Measurements from ENCODE around the gene CENATAC.
"Not testable (repeated sequence)": the region's sequence is repeated elsewhere in the genome, so short reads cannot be mapped to it uniquely, and the experiment has no call there.

The CENATAC gene

GRCh38 chr11:118996926-118997626 is 862 bp upstream of the CENATAC start:
- DNase-seq (ENCODE audit: low read depth) = no peak

GRCh38 chr11:118998388-118998717 is 415 bp downstream of the CENATAC start:
- no peak for DNase-seq (ENCODE audit: low read depth)

- no peak for DNase-seq (ENCODE audit: low read depth)
Observed at GRCh38 chr11:118998822-118999221, 884 bp downstream of the CENATAC start.

- no peak for DNase-seq (ENCODE audit: low read depth)
Observed at GRCh38 chr11:119000906-119001305, 3.0 kb downstream of the CENATAC start.

- no peak for DNase-seq (ENCODE audit: low read depth)
Observed at GRCh38 chr11:119006656-119007055, 8.7 kb downstream of the CENATAC start.

- DNase-seq (ENCODE audit: low read depth) = no peak
Observed at GRCh38 chr11:119011476-119012053, 13.6 kb downstream of the CENATAC start.

GRCh38 chr11:119012629-119013170 is 14.8 kb downstream of the CENATAC start:
- no peak for DNase-seq (ENCODE audit: low read depth)

- DNase-seq (ENCODE audit: low read depth) = no peak
Observed at GRCh38 chr11:119014209-119014924, 16.4 kb downstream of the CENATAC start.

GRCh38 chr11:119015054-119015611 is 17.2 kb downstream of the CENATAC start:
- no peak for DNase-seq (ENCODE audit: low read depth)

GRCh38 chr11:119016216-119017009 is 18.5 kb downstream of the CENATAC start:
- no peak for DNase-seq (ENCODE audit: low read depth)

GRCh38 chr11:119017377-119017776 is 19.4 kb downstream of the CENATAC start:
- not testable (repeated sequence) for DNase-seq (ENCODE audit: low read depth)

- DNase-seq (ENCODE audit: low read depth) = peak; percentile 85
Observed at GRCh38 chr11:119018074-119018938, 20.4 kb downstream of the CENATAC start, which contains the start of the genes RPS25 and TRAPPC4. Gene RPS25, minus strand, starts transcription at chr11:119018343. Its CDS starts 59 bp downstream, at chr11:119018284. Gene TRAPPC4, plus strand, starts transcription at chr11:119018766. Its CDS starts 30 bp downstream, at chr11:119018796.

GRCh38 chr11:119019996-119020395 is 22.1 kb downstream of the CENATAC start:
- no peak for DNase-seq (ENCODE audit: low read depth)

- no peak for DNase-seq (ENCODE audit: low read depth)
Observed at GRCh38 chr11:119021631-119022030, 23.7 kb downstream of the CENATAC start.

- no peak for DNase-seq (ENCODE audit: low read depth)
Observed at GRCh38 chr11:119023741-119024140, 25.8 kb downstream of the CENATAC start.

GRCh38 chr11:119024430-119025098 is 26.6 kb downstream of the CENATAC start:
- no peak for DNase-seq (ENCODE audit: low read depth)

- no peak for DNase-seq (ENCODE audit: low read depth)
Observed at GRCh38 chr11:119025099-119025473, 27.1 kb downstream of the CENATAC start.

- no peak for DNase-seq (ENCODE audit: low read depth)
Observed at GRCh38 chr11:119025541-119025940, 27.6 kb downstream of the CENATAC start.

GRCh38 chr11:119025978-119026766 is 28.2 kb downstream of the CENATAC start:
- DNase-seq (ENCODE audit: low read depth) = no peak

Data from GM04503 (cell line).